ENCODE results near the gene EDEM3. TPM values are rescaled to one million over a fixed set of nuclear protein-coding genes. Genes with fewer than 3 reads are reported as not detected.

Gene EDEM3
- total and polyA plus RNA-seq, 2 of the 8 experiments (the other 6 are each of a cell fraction or from before 2014, with no cell fraction given), result 1.6 to 14.0 TPM

DNA sequence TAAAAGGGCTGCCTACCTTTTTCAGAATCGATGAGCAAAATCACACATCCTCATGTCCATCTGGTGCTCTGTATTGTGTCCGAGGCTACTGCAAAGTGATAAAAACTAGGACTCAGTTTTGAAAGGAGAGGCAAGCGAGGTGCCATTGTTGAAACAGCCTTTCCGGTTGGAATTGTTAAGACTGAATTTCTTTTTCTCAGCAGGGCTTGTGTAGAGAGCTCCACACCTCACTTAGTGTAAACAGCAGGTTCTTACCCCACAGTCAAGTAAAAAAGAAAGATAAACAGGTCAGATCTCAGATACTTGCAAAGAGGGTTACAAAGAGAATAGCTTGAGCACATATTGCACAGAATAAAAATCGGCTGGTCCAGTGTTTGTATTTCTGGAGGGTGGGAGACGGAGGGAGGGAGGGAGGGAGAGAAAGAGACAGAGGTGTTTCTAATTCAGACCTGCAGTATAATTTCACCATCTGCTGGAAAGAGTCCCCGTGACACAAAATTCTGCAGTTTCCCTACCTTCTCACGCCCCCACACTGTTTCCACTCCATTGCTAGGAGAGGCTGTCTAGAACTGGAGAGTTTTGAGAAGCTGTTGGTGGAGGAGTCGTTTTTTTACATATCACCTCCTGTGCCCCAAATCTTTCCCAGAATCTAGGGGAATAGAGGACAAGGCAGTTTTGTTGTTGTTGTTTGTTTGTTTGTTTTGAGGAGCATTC lies 82.5 kb downstream of the EDEM3 start (continued):
- TF ChIP-seq, protein P1, sequence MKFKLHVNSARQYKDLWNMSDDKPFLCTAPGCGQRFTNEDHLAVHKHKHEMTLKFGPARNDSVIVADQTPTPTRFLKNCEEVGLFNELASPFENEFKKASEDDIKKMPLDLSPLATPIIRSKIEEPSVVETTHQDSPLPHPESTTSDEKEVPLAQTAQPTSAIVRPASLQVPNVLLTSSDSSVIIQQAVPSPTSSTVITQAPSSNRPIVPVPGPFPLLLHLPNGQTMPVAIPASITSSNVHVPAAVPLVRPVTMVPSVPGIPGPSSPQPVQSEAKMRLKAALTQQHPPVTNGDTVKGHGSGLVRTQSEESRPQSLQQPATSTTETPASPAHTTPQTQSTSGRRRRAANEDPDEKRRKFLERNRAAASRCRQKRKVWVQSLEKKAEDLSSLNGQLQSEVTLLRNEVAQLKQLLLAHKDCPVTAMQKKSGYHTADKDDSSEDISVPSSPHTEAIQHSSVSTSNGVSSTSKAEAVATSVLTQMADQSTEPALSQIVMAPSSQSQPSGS (IDR thresholded peaks at IDR 0.05; ENCODE audit: low read length), result no peak
- TF ChIP-seq EGR1 (IDR thresholded peaks at IDR 0.05; ENCODE audit: borderline replicate concordance, low read depth, low read length) (no peak), CHD2 (IDR thresholded peaks at IDR 0.05; ENCODE audit: low read length) (no peak)

Measured in H1 (cell line).